Fibroblast of lung (primary cell): Measurements from ENCODE around the gene OMP.

Experiments
- EZH2 ChIP-seq: IDR thresholded peaks from 2 replicates; pipeline ENCODE4 v1.5.1; 2012; ENCODE audit warnings: low read length, control low read depth, mild to moderate bottlenecking; ENCODE audit errors: missing control alignments
- TF ChIP-seq, protein P1 (sequence below), 2 donors: IDR thresholded peaks in 1 of 2; conservative IDR thresholded peaks in 1 of 2; 1 replicate in 1 of 2; 2 replicates in 1 of 2; pipeline ENCODE4 v1.5.1; 2011 to 2012; ENCODE audit warnings: low read length in 2 of 2, control low read depth in 1 of 2, inconsistent platforms in 1 of 2, low read depth in 1 of 2, mild to moderate bottlenecking in 1 of 2

DNA sequence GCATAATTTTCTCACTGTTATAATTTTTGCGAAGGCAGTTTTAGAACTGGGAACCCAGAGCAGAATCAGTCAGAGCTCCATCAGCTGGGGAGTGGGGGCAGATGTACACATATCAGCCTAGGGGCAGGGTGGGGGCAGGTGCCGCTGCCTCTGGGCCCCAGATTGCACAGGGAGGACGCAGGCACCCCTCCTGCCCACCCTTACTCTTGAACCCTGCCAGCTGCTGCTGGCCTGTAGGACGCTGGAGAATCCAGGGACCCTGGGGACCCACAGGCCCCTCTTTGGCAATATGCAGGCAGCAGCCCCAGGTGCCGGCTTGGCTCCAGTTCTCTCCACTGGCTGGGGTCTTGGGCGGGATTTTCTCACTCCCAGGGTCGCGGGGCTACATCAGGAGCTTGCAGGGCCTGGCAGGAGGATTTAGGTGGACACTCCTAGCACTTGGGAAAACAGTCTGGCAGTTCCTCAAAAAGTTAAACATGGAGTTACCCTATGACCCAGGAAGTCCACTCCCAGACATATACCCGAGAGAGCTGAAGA lies 44.6 kb upstream of the OMP start:
- TF ChIP-seq, protein P1, sequence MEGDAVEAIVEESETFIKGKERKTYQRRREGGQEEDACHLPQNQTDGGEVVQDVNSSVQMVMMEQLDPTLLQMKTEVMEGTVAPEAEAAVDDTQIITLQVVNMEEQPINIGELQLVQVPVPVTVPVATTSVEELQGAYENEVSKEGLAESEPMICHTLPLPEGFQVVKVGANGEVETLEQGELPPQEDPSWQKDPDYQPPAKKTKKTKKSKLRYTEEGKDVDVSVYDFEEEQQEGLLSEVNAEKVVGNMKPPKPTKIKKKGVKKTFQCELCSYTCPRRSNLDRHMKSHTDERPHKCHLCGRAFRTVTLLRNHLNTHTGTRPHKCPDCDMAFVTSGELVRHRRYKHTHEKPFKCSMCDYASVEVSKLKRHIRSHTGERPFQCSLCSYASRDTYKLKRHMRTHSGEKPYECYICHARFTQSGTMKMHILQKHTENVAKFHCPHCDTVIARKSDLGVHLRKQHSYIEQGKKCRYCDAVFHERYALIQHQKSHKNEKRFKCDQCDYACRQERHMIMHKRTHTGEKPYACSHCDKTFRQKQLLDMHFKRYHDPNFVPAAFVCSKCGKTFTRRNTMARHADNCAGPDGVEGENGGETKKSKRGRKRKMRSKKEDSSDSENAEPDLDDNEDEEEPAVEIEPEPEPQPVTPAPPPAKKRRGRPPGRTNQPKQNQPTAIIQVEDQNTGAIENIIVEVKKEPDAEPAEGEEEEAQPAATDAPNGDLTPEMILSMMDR (conservative IDR thresholded peaks at IDR 0.05 in 1 of 2, IDR thresholded peaks at IDR 0.05 in 1 of 2; ENCODE audit: low read depth in 1 of 2, low read length in 2 of 2) = no peak
- no peak for TF ChIP-seq EZH2
